ENCODE measurements around the gene ADAM12.

- TF ChIP-seq REST (IDR thresholded peaks at IDR 0.05; ENCODE audit: low read depth) (no peak), FOXM1 (IDR thresholded peaks at IDR 0.05; ENCODE audit: borderline replicate concordance, low read depth) (no peak), TCF12 (IDR thresholded peaks at IDR 0.05; ENCODE audit: low read depth) (no peak), CEBPB (IDR thresholded peaks at IDR 0.05) (no peak)
Observed at GRCh38 chr10:126061526-126061925, 326.8 kb downstream of the ADAM12 start.
